SK-N-SH treated with all-trans-retinoic acid at 6 μM for 48 hours (cell line): ENCODE results near the gene PHYH.

Source experiments
- ATAC-seq: fragments of 200-7000 bp; cut with Tn5 transposase; 3 replicates; pipeline ENCODE4 v1.9.1; 2020; ENCODE audit warnings: mild to moderate bottlenecking, moderate library complexity
- ARNTL ChIP-seq: fragments of 450-650 bp; formaldehyde crosslinking; IDR thresholded peaks from 2 replicates; pipeline ENCODE4 v1.5.0; 2020; ENCODE audit warnings: low read depth, mild to moderate bottlenecking, moderate library complexity, borderline replicate concordance
- BACH2 ChIP-seq: fragments of 250-450 bp; sonication (Bioruptor Pico); IDR thresholded peaks from 2 replicates; pipeline ENCODE4 v1.9.0; 2021; ENCODE audit warnings: mild to moderate bottlenecking, borderline replicate concordance
- CSDC2 ChIP-seq: fragments of 250-450 bp; sonication (Bioruptor Pico); IDR thresholded peaks from 2 replicates; pipeline ENCODE4 v1.5.0; 2020; ENCODE audit warnings: mild to moderate bottlenecking, moderate library complexity
- ESRRG ChIP-seq: fragments of 250-450 bp; sonication (Bioruptor Pico); IDR thresholded peaks from 2 replicates; pipeline ENCODE4 v1.6.1; 2021; ENCODE audit warnings: mild to moderate bottlenecking
- GLIS3 ChIP-seq: fragments of 250-450 bp; sonication (Bioruptor Pico); IDR thresholded peaks from 2 replicates; pipeline ENCODE4 v1.5.0; 2020; ENCODE audit warnings: mild to moderate bottlenecking, moderate library complexity
- ISL1 ChIP-seq: fragments of 250-450 bp; sonication (Bioruptor Pico); IDR thresholded peaks from 2 replicates; pipeline ENCODE4 v2.1.2; 2022; ENCODE audit warnings: mild to moderate bottlenecking, moderate library complexity
- OSR1 ChIP-seq: fragments of 250-450 bp; sonication (Bioruptor Pico); IDR thresholded peaks from 2 replicates; pipeline ENCODE4 v1.8.0; 2022; ENCODE audit warnings: moderate library complexity, mild to moderate bottlenecking, inconsistent platforms
- PPARA ChIP-seq: fragments of 250-450 bp; sonication (Bioruptor Pico); IDR thresholded peaks from 2 replicates; pipeline ENCODE4 v1.5.0; 2020; ENCODE audit warnings: mild to moderate bottlenecking, borderline replicate concordance
- RARB ChIP-seq: fragments of 250-450 bp; sonication (Bioruptor Pico); IDR thresholded peaks from 2 replicates; pipeline ENCODE4 v1.8.0; 2021; ENCODE audit warnings: mild to moderate bottlenecking, moderate library complexity
- SNAI2 ChIP-seq: fragments of 250-450 bp; sonication (Bioruptor Pico); IDR thresholded peaks from 2 replicates; pipeline ENCODE4 v1.5.0; 2020; ENCODE audit warnings: mild to moderate bottlenecking, moderate library complexity
- TCF4 ChIP-seq: fragments of 250-450 bp; sonication (Bioruptor Pico); IDR thresholded peaks from 2 replicates; pipeline ENCODE4 v1.8.0; 2021; ENCODE audit warnings: mild to moderate bottlenecking, moderate library complexity, borderline replicate concordance
- TOX ChIP-seq: fragments of 250-450 bp; sonication (Bioruptor Pico); IDR thresholded peaks from 2 replicates; pipeline ENCODE4 v1.8.0; 2021; ENCODE audit warnings: mild to moderate bottlenecking, moderate library complexity, borderline replicate concordance
- ZC3H10 ChIP-seq: fragments of 250-450 bp; sonication (Bioruptor Pico); IDR thresholded peaks from 2 replicates; pipeline ENCODE4 v1.5.1; 2021; ENCODE audit warnings: mild to moderate bottlenecking, moderate library complexity
- ZFP3 ChIP-seq: fragments of 250-450 bp; sonication (Bioruptor Pico); IDR thresholded peaks from 2 replicates; pipeline ENCODE4 v1.5.0; 2020; ENCODE audit warnings: mild to moderate bottlenecking, moderate library complexity
- ZFP30 ChIP-seq: fragments of 450-650 bp; formaldehyde crosslinking; IDR thresholded peaks from 2 replicates; pipeline ENCODE4 v1.5.0; 2022; ENCODE audit warnings: mild to moderate bottlenecking, moderate library complexity
- ZNF565 ChIP-seq: fragments of 450-650 bp; formaldehyde crosslinking; conservative IDR thresholded peaks from 2 replicates; pipeline ENCODE4 v1.5.0; 2020; ENCODE audit warnings: low read depth, mild to moderate bottlenecking, moderate library complexity
- ZNF70 ChIP-seq: fragments of 450-650 bp; formaldehyde crosslinking; IDR thresholded peaks from 2 replicates; pipeline ENCODE4 v1.5.0; 2020; ENCODE audit warnings: mild to moderate bottlenecking, moderate library complexity
- ZNF8 ChIP-seq: fragments of 450-650 bp; formaldehyde crosslinking; IDR thresholded peaks from 2 replicates; pipeline ENCODE4 v1.5.0; 2020; ENCODE audit warnings: mild to moderate bottlenecking, moderate library complexity
- TF ChIP-seq, protein P1 (sequence below): fragments of 250-450 bp; sonication (Bioruptor Pico); IDR thresholded peaks from 2 replicates; pipeline ENCODE4 v1.8.0; 2021; ENCODE audit warnings: low read depth, mild to moderate bottlenecking, moderate library complexity, borderline replicate concordance
- TF ChIP-seq, protein P2 (sequence below): fragments of 250-450 bp; sonication (Bioruptor Pico); IDR thresholded peaks from 2 replicates; pipeline ENCODE4 v1.5.1; 2020; ENCODE audit warnings: low read depth, mild to moderate bottlenecking, moderate library complexity

PHYH gene

DNA sequence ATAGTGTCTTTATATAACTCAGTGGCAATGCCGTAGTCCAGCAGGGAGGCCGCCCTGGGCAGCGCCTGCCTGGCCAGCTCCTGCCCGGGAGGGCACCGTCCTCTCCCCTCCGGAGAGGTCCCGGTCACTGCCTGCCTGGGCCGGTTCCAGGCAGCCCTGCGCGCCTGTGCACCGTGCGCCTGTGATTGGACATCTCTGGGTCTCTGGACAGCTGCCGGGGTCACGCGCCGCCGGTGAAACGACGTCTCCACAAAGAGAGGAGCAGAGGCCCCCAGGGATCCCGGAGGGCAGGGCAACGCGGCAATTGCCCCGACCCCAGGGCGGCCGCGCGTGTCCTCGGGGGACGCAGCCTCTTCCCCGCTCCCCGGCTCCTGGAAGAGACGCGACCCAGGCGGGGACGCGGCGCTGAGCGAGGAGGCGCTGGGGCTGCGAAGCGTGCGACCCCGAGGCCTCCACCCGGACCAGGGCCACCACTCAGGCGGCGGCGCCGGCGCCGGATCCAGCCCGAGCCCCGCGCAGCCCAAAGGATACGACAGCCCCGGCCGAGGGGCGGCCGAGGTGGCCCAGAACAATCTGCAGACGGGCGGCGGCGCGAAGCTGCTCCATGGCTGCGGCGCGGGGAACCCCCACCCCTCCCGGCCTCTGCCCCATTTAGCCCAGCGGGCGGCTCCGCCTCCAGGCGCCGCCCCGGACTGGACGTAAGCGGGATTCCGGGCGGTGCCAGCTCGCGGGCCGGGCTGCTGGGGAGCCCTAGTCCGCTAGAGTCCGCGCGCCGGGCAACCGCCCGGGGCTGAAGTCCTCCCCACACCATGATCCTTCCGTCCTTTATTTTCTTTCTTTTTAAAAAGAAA lies at the start of gene PHYH:
Gene PHYH (minus strand): TSS at position 628 of the 851 bp plus-strand sequence. CDS start 22 bp downstream, at position 606.
- peak; percentile 92 for ATAC-seq
- 0 out of 2 replicates have a peak, but pooled peaks have one; percentile 46 for TF ChIP-seq GLIS3 (CRISPR knock-in tag)
- TF ChIP-seq ISL1 (CRISPR knock-in tag): no peak
- 0 out of 2 replicates have a peak, but pooled peaks have one; percentile 60 for TF ChIP-seq ZFP3 (CRISPR knock-in tag)

DNA sequence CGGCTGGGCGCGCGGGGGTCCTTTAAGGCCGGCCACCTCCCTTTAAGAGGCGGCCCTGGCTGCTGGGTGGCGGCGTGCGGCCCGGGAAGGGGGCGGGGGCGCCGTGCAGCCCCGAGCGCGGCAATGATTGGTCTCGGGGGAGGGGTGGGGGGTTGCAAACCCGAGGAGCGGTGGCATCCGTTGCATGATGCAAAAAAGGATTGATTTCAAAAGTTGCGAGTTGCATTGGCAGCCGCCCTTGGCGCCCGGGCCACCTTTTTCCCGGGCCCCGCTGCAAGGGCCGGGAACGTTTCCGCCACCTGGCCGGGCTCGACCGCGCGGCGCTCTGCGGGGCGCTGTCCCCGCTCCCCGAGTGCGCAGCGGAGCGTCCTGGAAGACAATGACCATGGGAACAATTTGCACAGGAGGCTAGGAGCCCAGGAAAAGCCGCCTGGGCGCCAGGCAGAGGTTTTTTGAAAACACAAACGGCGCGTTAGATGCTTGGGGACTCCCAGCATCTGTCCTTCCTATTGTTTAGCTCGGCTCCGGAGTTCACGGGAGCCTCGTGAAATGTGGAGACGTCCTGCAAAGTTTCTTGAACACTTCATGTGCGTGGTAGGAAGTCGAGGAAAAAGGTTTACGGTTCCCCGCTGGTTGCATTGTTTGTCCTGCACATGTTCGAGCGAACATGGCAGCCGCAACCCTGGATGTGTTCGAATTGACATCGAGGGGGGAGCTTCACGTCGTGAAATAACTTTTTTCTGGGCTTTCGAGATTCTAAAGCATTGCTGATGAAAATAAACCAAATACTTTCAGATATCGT lies 48.6 kb upstream of the PHYH start, which contains the start of gene SEPHS1:
Gene SEPHS1 (minus strand): TSS at position 78 of the 802 bp plus-strand sequence. CDS start 3,343 bp downstream, outside the sequence.
- no peak for TF ChIP-seq TCF4 (CRISPR knock-in tag)
- TF ChIP-seq GLIS3 (CRISPR knock-in tag): no peak
- no peak for TF ChIP-seq PPARA (CRISPR knock-in tag)
- TF ChIP-seq ARNTL (CRISPR knock-in tag): no peak
- TF ChIP-seq ZFP30 (CRISPR knock-in tag): no peak
- no peak for TF ChIP-seq RARB
- TF ChIP-seq, protein P1, sequence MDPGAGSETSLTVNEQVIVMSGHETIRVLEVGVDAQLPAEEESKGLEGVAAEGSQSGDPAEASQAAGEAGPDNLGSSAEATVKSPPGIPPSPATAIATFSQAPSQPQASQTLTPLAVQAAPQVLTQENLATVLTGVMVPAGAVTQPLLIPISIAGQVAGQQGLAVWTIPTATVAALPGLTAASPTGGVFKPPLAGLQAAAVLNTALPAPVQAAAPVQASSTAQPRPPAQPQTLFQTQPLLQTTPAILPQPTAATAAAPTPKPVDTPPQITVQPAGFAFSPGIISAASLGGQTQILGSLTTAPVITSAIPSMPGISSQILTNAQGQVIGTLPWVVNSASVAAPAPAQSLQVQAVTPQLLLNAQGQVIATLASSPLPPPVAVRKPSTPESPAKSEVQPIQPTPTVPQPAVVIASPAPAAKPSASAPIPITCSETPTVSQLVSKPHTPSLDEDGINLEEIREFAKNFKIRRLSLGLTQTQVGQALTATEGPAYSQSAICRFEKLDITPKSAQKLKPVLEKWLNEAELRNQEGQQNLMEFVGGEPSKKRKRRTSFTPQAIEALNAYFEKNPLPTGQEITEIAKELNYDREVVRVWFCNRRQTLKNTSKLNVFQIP (CRISPR knock-in tag): no peak
- no peak for TF ChIP-seq ESRRG (CRISPR knock-in tag)

DNA sequence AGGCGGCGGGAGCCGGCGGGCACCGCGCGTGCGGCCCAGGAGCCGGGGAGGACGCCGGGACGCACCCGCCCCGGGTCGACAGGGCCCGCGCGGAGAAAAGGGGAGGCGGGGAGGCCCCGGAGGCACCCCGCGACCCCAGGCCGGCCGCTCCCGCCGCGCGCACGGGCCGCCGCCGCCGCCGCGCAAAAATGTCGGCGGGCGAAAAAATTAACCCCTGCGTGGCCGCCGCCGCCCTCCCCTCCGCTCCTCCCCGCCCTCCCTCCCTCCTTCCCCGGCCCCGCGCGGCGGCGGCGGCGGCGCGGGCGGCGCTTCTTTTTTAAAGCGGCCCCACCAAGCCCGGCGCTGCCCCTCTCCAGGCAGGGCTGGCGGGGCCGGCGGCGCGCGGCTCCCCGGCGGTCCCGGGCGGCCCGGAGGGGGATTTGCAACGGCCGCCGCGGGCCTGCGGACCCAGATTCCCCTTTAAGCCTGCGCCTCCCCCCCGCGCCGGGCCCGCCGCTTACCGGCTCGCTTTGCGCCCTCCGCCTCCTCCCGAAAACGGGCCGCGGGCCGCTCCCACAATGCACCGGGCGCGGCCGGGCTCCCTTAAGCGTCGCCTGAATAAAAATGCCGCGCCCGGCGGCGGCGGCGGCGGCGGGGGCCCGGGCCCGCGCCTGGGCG lies 47.8 kb upstream of the PHYH start:
- ATAC-seq: peak; percentile 39
- TF ChIP-seq ISL1 (CRISPR knock-in tag) (no peak), TCF4 (CRISPR knock-in tag) (no peak), SNAI2 (CRISPR knock-in tag) (no peak), TOX (CRISPR knock-in tag) (no peak), ZNF565 (CRISPR knock-in tag) (no peak), OSR1 (CRISPR knock-in tag) (no peak), BACH2 (CRISPR knock-in tag) (no peak)
- TF ChIP-seq, protein P2, sequence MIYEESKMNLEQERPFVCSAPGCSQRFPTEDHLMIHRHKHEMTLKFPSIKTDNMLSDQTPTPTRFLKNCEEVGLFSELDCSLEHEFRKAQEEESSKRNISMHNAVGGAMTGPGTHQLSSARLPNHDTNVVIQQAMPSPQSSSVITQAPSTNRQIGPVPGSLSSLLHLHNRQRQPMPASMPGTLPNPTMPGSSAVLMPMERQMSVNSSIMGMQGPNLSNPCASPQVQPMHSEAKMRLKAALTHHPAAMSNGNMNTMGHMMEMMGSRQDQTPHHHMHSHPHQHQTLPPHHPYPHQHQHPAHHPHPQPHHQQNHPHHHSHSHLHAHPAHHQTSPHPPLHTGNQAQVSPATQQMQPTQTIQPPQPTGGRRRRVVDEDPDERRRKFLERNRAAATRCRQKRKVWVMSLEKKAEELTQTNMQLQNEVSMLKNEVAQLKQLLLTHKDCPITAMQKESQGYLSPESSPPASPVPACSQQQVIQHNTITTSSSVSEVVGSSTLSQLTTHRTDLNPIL (CRISPR knock-in tag): no peak
- TF ChIP-seq, protein P1 (CRISPR knock-in tag): no peak

More for the DNA sequence above, 48.6 kb upstream of the PHYH start, which contains the start of gene SEPHS1:
- peak; percentile 82 for ATAC-seq

DNA sequence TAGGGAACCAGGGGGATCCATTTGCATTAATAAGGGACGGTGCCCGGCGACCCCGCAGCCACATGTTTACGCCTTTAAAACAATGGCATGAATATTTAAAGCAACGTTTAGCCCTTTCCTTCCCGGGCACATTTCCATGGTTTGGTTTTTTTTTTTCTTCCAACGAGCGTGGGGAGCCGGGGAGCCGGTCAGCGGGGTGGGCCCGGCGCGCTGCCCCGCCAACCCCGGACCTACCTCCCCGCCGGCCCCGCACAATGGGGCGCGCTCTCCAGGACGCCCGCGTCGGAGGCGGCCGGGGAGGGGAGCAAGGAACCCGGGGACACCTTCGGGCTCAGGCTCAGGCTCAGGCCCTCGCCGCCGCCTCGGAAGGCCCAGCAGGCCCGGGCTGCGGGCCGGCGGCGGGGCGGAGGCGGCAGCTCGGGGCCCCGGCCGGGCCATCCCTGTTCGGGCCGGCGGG lies 47.2 kb upstream of the PHYH start:
- ATAC-seq: peak; percentile 8

DNA sequence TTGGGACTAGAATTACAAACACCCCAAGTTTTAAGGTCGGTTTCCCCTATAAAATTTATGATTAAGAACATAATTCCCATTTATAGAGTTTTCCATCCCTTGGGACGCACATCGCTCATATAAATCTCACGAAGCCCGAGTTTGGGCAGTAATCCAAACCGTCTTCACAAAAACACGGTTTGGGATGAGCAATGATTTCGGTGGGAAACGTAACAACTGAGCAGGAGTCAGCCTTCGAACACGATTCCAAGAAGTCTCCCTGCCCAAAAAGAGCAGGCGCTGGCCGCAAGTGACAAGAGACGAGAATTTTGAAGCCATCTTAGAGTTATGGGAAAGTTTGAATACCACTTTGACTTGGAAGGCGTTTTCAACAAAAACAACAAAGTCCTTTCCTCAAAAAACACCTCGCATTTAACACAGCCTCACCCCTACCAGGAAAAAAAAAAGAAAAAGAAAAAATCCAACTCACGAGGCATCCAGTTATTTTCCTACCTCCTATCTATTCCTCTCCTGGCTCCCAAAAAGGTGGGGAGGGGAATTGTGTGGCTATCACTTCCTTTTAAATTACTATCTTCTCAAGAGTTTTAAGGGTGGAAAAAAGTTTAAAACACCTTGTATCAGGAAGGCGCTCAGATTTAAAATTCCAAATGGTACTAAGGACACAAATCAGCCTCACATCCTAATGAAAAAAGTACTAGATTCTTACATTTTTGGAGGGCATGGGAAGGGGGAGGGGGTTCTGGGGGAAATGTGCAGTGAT lies 46.6 kb upstream of the PHYH start:
- TF ChIP-seq OSR1 (CRISPR knock-in tag): no peak
- TF ChIP-seq ARNTL (CRISPR knock-in tag): no peak
- TF ChIP-seq ZC3H10 (CRISPR knock-in tag): no peak
- no peak for TF ChIP-seq PPARA (CRISPR knock-in tag)
- no peak for TF ChIP-seq ZNF8 (CRISPR knock-in tag)
- TF ChIP-seq GLIS3 (CRISPR knock-in tag): no peak
- no peak for TF ChIP-seq ZFP30 (CRISPR knock-in tag)
- no peak for TF ChIP-seq ZNF70 (CRISPR knock-in tag)
- TF ChIP-seq BACH2 (CRISPR knock-in tag): no peak
- TF ChIP-seq RARB: no peak
- TF ChIP-seq ZNF565 (CRISPR knock-in tag): no peak
- no peak for TF ChIP-seq ISL1 (CRISPR knock-in tag)
- TF ChIP-seq, protein P1 (CRISPR knock-in tag): no peak
- no peak for ATAC-seq

More for the DNA sequence above, 47.2 kb upstream of the PHYH start:
- TF ChIP-seq CSDC2 (CRISPR knock-in tag): no peak
- TF ChIP-seq SNAI2 (CRISPR knock-in tag): no peak
